AG09319 (cell line): Measurements from ENCODE around the gene SGMS1.

Source experiments
- DNase-seq: peaks from one replicate; pipeline ENCODE4 v3.0.0-alpha.2; 2010; ENCODE audit warnings: low read depth; ENCODE audit errors: extremely low read depth
- CTCF ChIP-seq: IDR thresholded peaks from 2 replicates; pipeline ENCODE4 v1.5.1; 2011; ENCODE audit warnings: low read depth, mild to moderate bottlenecking, inconsistent platforms, low read length, moderate library complexity

SGMS1 gene

DNA sequence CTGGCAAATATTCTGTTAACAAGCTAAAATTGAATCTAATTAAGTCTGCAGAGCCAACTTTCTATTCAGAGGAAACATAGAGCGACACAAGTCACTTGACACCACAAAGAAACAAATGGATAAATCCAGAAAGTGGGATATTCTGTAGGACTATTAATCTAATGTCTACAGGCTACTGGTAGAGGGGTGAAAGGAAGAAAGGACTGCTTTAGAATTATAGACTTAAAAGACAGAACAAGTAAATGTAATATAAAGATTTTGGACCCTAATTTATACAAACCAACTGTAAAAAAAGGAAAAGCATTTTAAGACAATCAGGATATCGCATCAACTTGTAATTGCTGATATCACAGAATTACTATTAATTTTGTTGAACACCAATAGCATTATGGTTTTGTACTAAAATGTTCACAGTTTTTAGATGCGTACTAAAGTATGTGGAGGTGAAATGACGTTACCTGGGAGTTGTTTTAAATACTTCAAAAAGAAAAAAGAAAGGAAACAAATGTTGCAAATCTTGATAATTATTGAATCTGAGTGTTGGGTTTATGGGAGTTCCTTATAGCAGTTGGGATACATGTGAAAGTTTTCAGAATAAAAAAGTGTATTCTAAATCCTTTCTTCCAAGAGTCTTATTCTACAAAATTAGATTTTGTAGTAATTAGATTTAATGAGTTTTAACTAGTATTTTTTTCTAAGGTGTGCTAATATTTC, 298.9 kb downstream of the SGMS1 start:
- TF ChIP-seq CTCF: no peak

DNA sequence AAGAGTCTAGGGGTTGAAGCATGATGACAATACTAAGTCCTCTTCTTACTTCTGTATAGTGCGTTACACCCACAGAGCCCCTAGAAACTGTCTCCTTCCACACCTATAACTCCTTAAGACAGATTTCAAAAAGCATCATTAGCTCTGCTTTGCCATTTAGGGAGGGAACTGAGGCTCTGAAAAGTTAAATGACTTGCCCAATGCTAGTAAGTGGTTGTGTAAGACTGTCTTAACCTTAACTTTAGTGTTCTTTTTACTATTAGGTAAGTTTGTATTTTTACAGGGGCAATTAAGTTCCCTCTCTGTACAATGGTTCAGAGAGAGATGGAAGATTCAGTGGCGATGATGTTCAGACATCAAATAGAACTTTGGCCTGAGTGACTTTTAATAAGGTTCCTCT, 299.7 kb downstream of the SGMS1 start:
- TF ChIP-seq CTCF: no peak
- no peak for DNase-seq

More for the DNA sequence above, 298.9 kb downstream of the SGMS1 start:
- no peak for DNase-seq

DNA sequence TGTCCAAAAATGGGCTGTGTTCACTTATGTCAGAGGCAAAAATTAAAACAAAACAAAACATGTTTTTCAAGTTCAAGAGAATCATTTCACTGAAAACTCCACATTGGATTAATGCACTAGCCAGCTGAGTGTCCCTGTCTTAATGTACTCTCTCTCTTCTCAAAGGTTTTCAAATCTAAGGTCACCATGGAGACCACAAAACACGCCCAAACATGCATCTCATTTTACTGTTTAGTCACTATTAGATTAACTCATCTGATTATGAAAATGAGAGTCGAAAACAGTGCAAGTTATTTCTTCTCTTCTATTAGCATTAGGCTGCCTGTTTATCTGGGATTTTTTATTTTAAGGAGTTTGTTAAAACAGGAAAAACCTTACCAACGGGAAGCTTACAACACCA, 301.7 kb downstream of the SGMS1 start:
- DNase-seq: peak; percentile 49
- no peak for TF ChIP-seq CTCF

DNA sequence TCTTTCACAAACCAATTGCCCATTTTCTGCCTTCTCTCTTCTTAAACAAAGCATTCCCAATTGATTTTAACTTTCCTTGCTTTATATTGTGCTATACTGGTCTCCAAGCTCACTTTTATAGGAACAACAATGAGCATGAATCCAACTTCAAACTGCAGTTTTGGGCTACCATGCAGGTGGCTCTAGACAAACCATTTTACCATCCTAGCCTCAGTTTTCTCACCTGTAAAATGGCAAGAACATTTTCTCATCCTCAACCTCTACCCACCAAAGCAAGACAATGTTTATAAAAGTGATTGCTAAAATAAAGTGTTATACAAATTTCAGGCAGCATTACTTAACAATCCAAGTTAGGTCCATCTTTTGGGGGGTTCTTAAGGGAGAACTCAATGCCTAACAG, 305.6 kb downstream of the SGMS1 start:
- TF ChIP-seq CTCF: no peak
- DNase-seq: no peak

GRCh38 chr10:50316695-50317648, 306.8 kb downstream of the SGMS1 start:
- DNase-seq: no peak
- TF ChIP-seq CTCF: no peak

- DNase-seq: no peak
- no peak for TF ChIP-seq CTCF
Measured at GRCh38 chr10:50316174-50316573, 307.6 kb downstream of the SGMS1 start.

DNA sequence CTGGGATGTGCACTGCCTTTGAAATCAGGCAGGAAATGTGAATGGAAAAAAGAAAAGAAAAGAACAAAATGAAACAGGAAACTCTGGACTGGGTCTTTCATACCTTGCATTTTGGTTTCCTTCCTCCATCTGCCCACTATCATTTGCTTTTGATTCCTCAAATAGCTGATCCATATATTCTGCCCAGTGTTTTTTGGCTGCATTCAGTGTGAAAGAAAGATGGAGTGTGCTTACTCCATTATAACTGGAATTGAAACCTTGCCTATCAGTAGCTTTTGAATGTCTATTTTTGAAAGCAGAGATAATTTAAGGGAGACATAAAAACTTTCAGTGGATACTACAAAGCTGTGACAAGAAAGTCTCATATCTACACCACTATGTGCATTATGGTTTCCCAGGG, 308.3 kb downstream of the SGMS1 start:
- TF ChIP-seq CTCF: no peak
- DNase-seq: no peak
